ENCODE results near the gene HPGD.
"Not testable (repeated sequence)": the region's sequence is repeated elsewhere in the genome, so short reads cannot be mapped to it uniquely, and the experiment has no call there.

Gene HPGD

DNA sequence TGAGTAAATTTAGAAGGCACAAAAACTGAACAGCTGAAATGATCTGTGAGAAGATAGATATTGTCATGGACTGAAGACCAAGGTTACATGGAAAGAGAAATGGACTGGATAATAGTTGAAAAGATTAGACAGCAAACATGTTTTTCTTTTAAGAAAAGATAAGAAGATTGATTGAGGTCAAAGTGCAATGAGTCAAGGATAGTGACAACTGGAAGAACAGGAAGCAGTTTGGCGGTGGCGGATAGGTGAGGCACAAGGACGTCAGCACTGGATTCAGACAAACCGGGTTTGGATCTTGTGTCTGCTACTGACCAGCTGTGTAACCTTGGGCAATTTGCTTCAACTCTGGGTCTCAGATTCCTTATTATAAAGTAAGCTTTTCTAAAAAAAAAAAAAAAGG, 2.0 kb upstream of the HPGD start:
- no peak for DNase-seq

DNA sequence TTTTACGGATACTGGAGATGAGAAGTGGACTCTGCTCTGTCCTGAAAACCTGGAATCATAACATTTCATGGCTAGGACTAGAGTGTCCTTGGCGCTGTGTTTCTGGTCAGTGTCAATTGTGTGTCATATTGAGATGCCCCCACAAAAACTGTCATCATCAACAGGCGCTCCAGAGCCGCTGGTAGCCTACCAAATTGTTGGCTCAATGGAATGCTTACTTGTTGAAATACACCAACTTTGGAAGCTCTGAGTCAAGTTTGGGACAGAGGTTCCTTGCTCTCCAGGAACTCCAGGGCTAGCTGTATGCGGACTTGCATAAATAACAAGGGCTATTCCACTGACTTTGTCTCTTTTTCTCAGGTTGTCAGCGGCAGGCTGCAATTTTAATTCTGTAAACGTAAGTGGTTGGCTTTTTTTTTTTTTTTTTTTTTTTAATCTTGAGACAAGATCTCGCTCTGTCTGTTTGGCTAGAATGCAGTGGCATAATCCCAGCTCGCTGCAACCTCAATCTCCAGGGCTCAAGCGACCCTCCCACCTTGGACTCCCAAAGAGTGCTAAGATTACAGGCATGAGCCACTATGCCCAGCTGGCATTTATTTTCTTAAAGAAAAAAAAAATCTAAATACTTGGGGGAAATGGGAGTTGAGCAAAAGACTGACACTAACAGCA, 871 bp upstream of the HPGD start:
- DNase-seq: no peak

DNA sequence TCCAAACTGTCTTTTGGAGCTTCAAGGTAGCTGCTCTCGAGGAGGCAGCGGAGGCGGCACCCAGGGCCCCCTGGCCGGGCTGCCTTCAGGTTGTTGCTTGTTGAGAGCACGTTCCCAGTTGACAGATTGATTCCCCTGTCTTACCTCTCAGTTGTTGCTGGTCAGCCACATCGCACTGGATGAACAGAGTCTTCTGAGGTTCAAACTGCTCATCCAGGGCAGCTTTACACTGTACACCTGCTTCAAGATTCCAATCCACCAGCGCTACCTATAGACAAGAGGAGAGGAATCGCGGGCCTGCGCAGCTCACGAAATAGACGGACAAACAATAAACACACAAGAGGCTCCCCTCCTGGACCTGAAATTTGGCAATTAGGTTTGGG, 497 bp downstream of the HPGD start:
- DNase-seq: no peak

DNA sequence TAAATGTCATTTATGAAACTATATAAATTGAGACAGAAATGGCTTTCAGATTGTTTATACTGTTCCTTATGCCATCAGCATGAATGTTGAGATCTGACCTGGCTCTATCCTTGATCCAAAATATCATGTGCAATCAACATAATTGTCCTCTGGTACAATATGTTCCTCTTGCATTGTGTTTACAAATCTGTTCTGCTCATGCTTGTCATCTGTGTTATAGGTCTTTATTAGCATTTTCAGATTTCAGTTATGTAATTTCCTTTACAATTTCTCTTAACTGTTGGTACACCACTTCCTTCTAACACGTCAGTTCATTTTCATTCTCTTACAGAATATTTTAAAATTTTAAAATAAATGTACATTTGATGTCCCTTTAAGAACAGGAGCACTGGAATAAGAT, 1.6 kb downstream of the HPGD start:
- DNase-seq: peak; percentile 4

DNA sequence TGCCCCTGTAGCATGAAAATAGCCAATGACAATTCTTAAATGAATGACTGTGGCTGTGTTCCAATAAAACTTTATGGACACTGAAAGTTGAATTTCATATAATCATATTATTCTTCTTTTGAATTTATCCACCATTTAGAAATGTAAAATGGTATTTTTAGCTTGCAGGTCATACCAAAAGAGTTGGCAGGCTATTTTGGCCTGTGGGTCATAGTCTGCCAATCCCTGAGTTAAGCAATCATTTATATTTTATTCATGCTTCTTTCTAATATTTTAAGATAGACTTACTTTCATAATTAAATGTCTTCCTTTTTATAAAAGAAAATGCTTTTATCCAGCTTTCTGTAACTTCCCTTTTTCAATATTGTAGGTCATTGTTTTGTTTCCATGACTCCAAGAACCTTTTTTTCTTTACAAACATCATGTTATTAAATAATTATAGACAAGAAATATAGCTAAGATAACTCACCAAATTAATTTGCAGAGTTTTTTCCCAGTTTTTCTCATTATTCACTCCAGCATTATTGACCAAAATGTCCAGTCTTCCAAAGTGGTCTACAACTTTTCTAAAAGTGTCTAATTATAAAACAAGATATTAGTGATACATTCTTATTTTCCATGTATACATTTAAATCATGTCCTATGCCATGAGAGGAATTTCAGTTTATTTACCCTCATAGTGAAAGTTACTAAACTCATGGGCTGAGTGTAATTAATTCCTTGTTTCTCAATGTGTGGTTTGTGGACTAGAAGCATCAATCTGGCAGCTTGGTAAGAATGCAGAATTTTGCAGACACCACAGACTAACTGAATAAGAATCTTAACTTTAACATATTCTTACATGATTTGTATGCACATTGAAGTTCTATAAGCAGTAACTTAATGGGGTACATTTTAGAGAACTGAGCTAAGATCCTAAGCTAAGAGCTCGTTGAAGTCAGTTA, 4.5 kb downstream of the HPGD start:
- DNase-seq: no peak

DNA sequence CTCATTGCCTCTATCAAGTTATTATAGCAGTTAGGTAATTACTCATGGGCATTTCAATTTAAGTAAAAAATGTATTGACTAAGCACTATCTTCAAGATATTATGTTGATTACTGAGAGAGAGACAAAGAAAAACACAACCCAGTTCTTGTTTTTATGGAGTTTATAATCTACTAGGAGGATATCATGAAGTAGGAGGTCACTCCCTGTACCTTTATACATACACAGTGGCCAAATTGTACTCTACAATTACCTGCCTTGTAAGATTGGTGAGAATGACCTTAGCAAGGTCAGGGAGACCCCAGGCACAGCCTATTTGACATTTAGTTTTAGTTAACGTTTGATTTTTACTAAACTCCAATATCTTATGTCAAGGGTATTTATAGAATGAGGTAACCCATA, 5.5 kb downstream of the HPGD start:
- DNase-seq: no peak

DNA sequence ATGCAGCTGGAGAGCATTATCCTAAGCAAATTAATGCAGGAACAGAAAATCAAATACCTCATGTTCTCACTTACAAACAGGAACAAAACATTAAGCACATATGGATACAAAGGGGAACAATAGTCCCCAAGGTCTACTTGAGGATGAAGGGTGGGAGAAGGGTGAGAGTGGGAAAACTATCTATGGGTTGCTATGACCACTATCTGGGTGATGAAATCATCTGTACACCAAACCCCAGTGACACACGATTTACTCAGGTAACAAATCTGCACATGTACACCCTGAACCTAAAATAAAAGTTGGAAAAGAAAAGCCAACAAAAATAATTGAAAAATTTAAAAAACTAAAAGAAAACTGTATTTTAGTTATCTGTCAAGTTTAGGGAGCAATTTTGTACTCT, 5.9 kb downstream of the HPGD start:
- DNase-seq: no peak

DNA sequence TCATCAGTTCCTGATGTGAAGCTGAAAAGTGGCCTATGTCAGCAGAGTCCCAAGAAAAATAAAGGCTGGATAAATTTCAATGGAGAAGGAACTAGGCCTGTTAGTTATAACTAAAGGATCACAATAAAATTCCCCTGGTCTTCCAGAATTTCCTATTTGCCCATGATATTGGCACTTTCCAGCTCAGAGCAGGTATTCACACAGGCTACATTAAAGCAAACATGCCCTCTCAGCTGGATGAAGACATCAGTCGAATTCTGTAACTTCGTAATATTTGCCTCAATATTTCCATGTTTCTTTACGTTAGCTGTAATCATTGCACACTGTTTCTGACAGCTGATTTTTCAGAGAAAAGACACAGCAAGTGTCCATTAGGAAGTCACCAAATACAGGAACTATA, 9.5 kb downstream of the HPGD start:
- no peak for DNase-seq

DNA sequence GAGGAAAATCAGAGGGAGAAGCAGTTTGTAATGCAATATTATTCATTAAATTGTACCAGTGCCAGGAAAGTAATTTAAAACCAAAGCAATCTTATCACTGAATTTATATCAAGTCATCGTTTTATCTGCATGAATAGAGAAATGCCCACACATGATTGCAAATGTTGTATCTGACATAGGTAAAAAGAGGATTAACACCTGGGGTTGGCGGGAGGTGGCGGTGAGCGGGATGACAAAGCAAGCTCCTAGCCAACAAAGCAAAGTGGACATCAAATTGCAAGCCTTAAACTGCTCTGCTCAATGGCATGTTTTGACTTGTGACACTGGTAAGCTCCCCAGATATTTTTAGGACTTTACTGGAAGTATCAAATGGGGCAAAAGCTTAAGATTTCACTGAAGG, 16.4 kb downstream of the HPGD start:
- DNase-seq: no peak

DNA sequence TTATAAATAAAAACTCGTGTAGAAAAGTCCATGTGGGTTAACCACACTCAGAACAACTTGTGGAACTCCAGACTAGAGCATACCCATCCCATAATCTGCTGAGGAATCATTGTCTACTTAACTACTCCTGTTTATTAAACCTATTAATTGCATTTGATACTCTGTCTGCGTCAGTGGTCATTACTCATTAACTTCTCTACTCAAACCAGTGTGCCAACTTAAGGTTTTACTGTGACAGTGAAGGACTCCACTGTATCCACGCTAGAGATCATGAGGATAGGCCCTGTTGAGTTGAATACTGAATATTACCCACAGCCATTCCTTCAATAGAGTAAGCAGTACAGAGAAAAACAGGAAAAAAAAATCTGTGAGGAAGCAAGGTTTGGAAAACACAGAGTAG, 17.3 kb downstream of the HPGD start:
- no peak for DNase-seq

DNA sequence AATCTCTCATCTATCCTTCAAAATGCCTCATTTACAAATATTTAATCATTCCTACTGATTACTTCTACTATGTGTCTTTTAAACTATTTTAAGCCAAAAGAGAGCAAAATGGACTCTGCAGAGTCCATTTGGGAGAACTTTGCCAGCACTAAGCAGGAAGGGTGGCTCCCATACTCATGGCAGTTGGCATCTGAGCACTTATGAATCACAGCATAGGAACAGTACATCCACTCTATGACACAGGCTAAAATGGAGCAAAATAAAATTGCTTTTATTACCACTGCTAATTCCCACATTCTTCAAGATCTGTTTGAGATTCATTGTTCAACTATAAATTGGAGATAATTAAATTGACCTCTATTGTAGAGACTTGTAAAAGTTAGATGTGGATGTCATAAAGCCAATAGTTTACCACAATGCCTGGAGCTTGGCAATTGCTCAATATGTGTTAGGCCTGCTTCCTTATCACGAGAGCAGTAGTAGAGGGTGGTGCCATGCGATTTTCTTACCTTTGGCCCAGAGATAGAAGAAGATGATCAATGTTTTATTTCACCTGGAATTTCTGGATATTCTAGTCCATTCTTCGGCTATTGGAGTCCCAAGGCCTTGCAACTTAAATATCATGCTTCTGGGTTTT, 19.1 kb downstream of the HPGD start:
- DNase-seq: no peak

DNA sequence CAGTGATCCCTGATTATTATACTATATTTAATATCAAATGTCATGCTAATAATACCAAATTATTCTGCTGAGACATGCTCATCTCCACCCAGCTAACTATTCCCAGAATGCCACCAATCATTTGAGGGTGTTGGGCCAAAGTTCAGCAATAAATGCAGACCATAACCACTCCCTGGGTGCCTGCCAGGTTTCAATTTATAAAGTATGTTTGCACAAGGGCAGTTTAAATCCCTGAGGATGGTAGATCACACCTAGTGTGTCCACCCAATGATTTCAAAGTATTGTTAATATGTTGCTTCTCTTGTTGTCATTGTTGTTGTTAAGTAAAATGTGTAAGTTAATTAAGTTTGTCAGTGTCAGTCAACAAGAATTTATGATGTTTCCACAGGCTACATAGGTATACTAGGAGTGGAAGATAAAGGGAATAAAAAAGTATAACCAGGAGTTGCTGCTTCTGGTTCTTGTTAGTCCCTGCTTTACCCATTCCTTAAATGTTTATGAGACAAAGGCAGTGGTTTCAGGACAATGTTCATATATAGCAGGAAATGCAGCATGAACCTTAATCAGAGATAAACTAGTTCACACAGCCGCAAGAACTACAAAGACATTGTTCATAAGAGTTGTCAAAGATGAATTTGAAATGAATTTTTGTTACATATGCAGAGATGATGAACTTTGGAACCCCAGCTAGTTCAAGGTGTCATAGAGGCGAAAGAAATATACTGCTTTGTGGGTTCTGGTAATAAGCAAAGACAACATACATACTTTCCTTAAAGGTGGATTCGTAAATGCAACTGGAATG, 25.5 kb downstream of the HPGD start:
- no peak for DNase-seq

DNA sequence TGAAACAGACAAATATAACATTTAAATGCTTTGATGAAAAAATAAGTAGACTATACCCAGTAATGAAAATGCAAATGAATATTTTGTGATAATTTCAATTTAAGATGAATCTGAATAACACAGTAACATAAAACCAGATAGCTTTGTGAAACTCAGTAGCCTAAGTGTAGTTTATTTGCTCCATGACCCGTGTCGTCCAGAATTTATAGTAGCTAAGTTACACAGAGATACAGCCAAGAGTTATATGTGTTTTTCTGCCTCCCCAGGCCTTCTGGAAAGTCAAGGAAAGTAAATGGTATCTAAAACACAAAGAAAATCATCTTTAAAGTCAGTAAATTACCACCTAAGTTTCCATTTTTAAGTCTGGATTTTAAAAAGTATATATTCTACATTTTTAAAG, 26.7 kb downstream of the HPGD start:
- no peak for DNase-seq

DNA sequence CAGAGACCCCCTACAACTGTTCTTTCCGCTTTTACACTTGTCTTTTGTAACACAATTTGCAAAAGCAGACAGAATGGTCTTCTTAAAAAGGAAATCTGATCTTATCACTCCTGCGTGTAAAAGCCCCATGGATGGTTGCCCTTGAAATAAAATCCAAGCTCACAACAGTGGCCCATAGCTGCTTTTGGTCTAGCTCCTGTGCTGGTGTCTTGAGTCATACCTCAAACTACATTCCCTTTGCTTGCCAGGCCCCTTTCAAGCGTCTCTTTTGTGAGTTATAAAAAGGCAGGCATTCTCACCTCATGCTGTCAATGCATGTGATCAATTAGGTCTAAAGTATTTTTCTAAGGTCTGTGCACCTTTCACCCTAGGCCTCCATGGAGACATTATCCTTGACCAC, 27.6 kb downstream of the HPGD start:
- DNase-seq: no peak

DNA sequence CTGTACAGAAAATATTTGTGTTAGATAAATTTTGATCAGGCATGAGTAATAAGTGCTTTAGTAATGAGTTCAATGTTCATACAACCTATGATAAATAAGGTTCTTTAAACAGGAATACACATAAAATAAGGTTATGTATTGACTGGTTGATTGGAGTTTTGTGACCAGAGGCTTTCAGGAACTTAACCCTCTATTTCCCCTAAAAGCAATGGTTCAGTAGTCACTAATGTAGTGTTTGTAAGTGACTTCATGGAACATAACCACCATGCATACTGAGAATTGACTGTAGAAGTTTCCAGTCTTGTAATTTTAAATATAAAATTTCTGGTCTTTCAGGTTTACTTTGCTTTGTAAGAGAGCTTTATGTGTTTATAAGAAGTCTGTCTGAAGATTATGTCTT, 28.1 kb downstream of the HPGD start:
- no peak for DNase-seq

DNA sequence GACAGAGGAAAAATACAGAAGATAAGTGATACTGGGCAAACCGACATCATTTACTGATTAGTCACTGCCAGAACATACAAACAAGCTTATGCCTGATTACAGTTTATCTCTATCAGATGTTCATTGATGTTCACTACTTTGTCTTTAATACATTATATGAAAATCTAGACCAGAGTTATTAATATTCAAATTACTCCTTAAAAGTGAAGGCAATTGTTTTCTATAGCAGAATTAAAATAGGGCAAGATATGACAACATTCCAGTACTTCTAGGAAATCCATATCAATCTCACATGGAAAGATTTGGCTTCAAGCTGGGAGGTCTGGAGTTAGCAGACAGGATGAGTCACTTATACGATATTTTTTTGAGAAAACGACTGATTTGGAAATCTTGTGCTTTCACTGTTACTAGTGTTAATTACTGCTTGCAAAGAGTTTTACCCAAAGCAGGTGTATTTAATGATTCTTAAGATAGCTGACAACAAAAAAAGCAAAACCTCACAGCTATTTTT, 31.8 kb downstream of the HPGD start:
- DNase-seq: no peak

DNA sequence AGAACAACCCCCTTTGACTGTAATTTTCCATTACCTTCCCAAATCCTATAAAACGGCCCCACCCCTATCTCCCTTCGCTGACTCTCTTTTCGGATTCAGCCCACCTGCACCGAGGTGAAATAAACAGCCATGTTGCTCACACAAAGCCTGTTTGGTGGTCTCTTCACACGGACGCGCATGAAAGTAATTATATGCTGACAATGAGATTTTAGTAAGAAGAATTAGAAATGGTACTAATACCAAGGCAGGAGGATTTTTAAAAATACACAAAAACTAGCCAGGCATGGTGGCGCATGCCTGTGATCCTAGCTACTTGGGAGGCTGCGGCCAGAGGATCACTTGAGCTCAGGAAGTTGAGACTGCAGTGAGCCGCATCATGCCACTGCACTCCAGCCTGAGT, 33.9 kb downstream of the HPGD start:
- not testable (repeated sequence) for DNase-seq

DNA sequence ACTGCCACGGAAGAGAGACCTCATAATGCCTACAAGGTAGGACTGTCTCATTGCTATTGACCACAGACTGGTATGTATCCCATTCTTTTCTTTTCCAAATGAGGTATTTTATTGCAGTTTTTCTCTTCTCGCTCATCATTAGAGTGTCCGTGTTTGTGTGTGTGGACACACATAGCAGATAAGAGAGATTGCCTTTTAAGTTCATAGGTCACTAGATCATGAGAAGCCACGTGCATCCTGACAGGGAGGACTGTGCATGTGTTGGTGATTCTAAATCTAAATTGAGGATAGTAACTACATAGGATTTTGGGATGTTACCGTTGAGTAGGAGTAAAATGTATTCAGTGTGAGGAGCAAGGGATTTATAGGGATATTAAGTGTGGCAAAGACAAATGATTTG, 37.3 kb downstream of the HPGD start:
- DNase-seq: no peak

DNA sequence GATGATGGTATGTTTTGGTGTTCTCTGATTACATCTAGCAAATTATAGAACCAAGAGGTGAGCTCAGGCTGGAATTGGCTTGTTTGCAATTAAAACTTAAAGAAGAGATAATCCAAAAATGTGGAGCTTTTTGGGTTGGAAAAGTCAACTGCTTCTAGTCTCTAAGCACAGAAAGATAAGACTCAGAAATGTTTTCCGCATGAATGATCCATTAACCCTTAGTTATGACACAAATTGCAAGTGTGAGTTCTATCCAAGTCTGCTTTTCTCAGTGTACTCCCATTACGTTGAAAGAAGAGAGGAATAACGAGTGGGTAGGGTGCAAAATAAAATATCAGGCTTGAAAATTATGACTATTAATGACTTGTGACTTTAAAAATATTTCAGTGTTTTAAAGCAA, 38.5 kb downstream of the HPGD start:
- DNase-seq: no peak

DNA sequence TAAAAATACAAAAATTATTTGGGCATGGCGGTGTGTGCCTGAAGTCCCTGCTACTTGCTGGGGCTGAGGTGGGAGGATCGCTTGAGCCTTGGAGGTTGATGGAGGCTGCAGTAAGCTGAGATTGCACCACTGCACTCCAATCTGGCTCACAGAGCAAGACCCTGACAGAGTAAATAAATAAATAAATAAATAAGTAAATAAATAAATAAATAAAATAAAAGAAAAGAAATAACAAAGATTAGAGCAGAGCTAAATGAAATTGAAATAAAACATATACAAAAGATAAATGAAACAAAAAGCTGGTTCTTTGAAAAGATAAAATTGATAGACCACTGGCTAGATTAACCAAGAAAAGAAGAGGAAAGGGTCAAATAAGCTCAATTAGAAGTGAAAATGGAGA, 43.1 kb downstream of the HPGD start:
- DNase-seq: no peak

DNA sequence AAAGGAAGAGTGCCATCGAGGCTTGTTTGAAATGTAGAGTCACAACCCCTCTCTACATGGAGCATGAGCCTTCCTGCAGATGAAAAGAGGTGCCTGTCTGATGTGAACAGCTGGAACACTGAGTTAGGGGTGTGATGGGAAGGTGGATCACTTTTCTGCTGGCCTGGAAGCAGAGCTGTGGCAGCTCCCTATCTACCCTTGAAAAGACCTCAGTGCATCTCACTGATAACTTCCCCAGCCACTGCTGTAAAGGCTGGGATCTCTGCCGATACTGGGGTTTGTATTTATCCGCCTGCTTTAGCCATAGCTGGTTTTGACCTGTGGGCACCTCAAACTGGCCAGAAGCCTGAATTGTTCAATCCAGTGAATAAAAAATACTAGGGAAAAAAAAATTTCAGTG, 46.8 kb downstream of the HPGD start:
- DNase-seq: no peak

DNA sequence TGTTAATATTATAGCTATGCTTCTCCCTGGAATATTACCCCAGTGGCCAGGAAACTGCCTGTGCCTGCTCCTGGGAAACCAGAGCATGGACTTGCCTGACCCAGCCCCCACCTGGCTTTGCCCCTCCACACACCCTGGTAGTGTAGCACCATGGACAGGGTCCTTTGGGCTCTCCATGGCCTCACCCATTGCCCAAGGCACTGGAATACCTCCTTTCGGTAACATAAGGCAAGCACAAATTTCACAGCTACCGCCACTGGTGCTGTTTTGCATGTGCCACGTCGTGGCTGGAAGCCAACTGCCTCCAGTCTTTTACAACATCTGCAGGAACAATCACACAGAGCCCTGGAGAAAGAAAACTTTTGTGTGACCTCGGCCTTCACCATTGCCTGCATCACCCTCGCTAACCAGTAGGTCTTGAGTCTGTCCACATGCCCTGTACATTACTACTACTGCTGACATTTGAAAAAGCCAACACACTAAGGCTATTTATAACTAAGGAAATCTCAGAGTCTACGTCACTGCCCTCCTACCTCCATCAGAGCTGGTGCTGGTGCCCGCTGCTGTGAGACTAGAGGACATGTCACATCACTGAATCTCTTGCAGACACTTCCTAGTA, 47.7 kb downstream of the HPGD start:
- DNase-seq: no peak

Measured in central memory CD4-positive, alpha-beta T cell (primary cell).